Measurements from ENCODE around the gene KCNK7.

DNA sequence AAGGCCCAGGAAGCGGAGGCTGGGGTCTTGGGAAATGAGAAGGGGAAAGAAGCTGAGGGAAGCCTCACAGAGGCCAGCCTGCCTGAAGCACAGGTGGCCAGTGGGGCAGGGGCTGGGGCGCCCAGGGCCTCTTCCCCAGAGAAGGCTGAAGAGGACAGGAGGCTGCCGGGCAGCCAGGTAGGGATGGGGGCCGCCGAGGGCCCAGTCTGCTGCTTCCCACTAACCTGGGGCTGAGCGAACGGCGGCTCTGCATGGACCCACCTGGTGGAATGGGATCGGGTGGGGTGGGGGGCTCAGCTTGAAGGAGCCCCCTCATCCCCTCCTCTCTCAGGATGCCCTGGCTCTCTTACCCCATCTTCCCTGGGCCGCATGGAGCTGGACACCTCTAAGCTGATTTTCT lies 12.0 kb downstream of the KCNK7 start:
- TF ChIP-seq POLR2A (IDR thresholded peaks at IDR 0.05; ENCODE audit: low read depth, low read length) (no peak), POLR2AphosphoS5 (IDR thresholded peaks at IDR 0.05; ENCODE audit: low read depth, low read length) (no peak), TAF1 (IDR thresholded peaks at IDR 0.05; ENCODE audit: low read depth, low read length) (no peak), SPI1 (IDR thresholded peaks at IDR 0.05; ENCODE audit: low read depth, low read length) (no peak)

Data from GM12891 (cell line).